H9 (cell line): Measurements from ENCODE around the gene PIEZO2. TPM values are rescaled to one million over a fixed set of nuclear protein-coding genes. Genes with fewer than 3 reads are reported as not detected.
A peak's percentile ranks its signal among the peaks of the same experiment; 100 is the strongest.

Source experiments
- DNase-seq: peaks from one replicate; pipeline ENCODE4 v3.0.0-alpha.2; 2017
- H2AFZ ChIP-seq: one replicate; pipeline ENCODE4 v1.6.1; 2013; ENCODE audit warnings: mild to moderate bottlenecking, low read length, control low read depth, moderate library complexity
- H2AK5ac ChIP-seq: 2 replicates; pipeline ENCODE4 v1.6.1; 2013; ENCODE audit warnings: low read length, control low read depth, mixed read lengths; ENCODE audit not compliant: insufficient read length
- H2BK120ac ChIP-seq: one replicate; pipeline ENCODE4 v1.6.1; 2013; ENCODE audit warnings: low read depth, mild to moderate bottlenecking, low read length, control low read depth, inconsistent platforms; ENCODE audit not compliant: poor library complexity, severe bottlenecking
- H2BK12ac ChIP-seq: 2 replicates; pipeline ENCODE4 v1.6.1; 2013; ENCODE audit warnings: low read length, control low read depth, mixed read lengths, low read depth; ENCODE audit not compliant: insufficient read length
- H2BK15ac ChIP-seq: 2 replicates; pipeline ENCODE4 v1.6.1; 2013; ENCODE audit warnings: low read depth, low read length, control low read depth
- H2BK20ac ChIP-seq: one replicate; pipeline ENCODE4 v1.6.1; 2013; ENCODE audit warnings: low read depth, mild to moderate bottlenecking, low read length, control low read depth, inconsistent platforms; ENCODE audit not compliant: poor library complexity, severe bottlenecking
- H2BK5ac ChIP-seq: 2 replicates; pipeline ENCODE4 v1.6.1; 2013; ENCODE audit warnings: low read length, control low read depth, mixed read lengths; ENCODE audit not compliant: insufficient read length
- H3K14ac ChIP-seq: 2 replicates; pipeline ENCODE4 v1.6.1; 2013; ENCODE audit warnings: low read length, control low read depth; ENCODE audit not compliant: insufficient read depth
- H3K18ac ChIP-seq: 2 replicates; pipeline ENCODE4 v1.6.1; 2013; ENCODE audit warnings: low read depth, mild to moderate bottlenecking, mixed read lengths, low read length, control low read depth; ENCODE audit not compliant: insufficient read length
- H3K23ac ChIP-seq: 2 replicates; pipeline ENCODE4 v1.6.1; 2013; ENCODE audit warnings: low read length, control low read depth, mixed read lengths, low read depth; ENCODE audit not compliant: insufficient read length
- H3K23me2 ChIP-seq: 2 replicates; pipeline ENCODE4 v1.6.1; 2013; ENCODE audit warnings: low read depth, mild to moderate bottlenecking, mixed read lengths, low read length, control low read depth; ENCODE audit not compliant: insufficient read length, poor library complexity, severe bottlenecking
- H3K27ac ChIP-seq: 2 replicates; pipeline ENCODE4 v1.5.1; 2013; ENCODE audit warnings: low read length, control low read depth, mixed read lengths, low read depth; ENCODE audit not compliant: insufficient read length
- H3K27me3 ChIP-seq: 2 replicates; pipeline ENCODE4 v1.6.1; 2013; ENCODE audit warnings: low read length, control low read depth, inconsistent platforms; ENCODE audit not compliant: insufficient read depth
- H3K4ac ChIP-seq: 2 replicates; pipeline ENCODE4 v1.6.1; 2013; ENCODE audit warnings: low read depth, mild to moderate bottlenecking, control low read depth, inconsistent platforms, low read length, moderate library complexity
- H3K4me1 ChIP-seq: 2 replicates; pipeline ENCODE4 v1.6.1; 2013; ENCODE audit warnings: low read length, control low read depth, inconsistent platforms; ENCODE audit not compliant: insufficient read depth
- H3K4me2 ChIP-seq: 2 replicates; pipeline ENCODE4 v1.6.1; 2013; ENCODE audit warnings: low read length, control low read depth, mixed read lengths; ENCODE audit not compliant: insufficient read length, insufficient read depth
- H3K56ac ChIP-seq: 2 replicates; pipeline ENCODE4 v1.6.1; 2013; ENCODE audit warnings: low read depth, mild to moderate bottlenecking, mixed read lengths, low read length, control low read depth; ENCODE audit not compliant: insufficient read length
- H3K79me1 ChIP-seq: 2 replicates; pipeline ENCODE4 v1.6.1; 2013; ENCODE audit warnings: low read depth, mild to moderate bottlenecking, moderate library complexity, low read length, control low read depth, inconsistent platforms; ENCODE audit not compliant: insufficient read depth, poor library complexity, severe bottlenecking
- H3K79me2 ChIP-seq: 2 replicates; pipeline ENCODE4 v1.6.1; 2013; ENCODE audit warnings: low read length, control low read depth, inconsistent platforms; ENCODE audit not compliant: insufficient read depth
- H3K9ac ChIP-seq: 2 replicates; pipeline ENCODE4 v1.6.1; 2013; ENCODE audit warnings: low read length, control low read depth, mixed read lengths; ENCODE audit not compliant: insufficient read length; ENCODE audit errors: extremely low read depth
- H3K9me3 ChIP-seq: one replicate; pipeline ENCODE4 v1.6.1; 2013; ENCODE audit warnings: low read depth, low read length, inconsistent platforms; ENCODE audit not compliant: control insufficient read depth
- H3T11ph ChIP-seq: one replicate; pipeline ENCODE4 v1.6.1; 2013; ENCODE audit warnings: mild to moderate bottlenecking, low read length, control low read depth, inconsistent platforms
- H4K20me1 ChIP-seq: one replicate; pipeline ENCODE4 v1.6.1; 2013; ENCODE audit not compliant: control insufficient read depth, insufficient read length, insufficient read depth
- H4K5ac ChIP-seq: 2 replicates; pipeline ENCODE4 v1.6.1; 2013; ENCODE audit warnings: low read depth, mild to moderate bottlenecking, mixed read lengths, low read length, control low read depth; ENCODE audit not compliant: insufficient read length
- H4K8ac ChIP-seq: replicated peaks from 2 replicates; pipeline ENCODE4 v1.6.1; 2013; ENCODE audit warnings: low read length, control low read depth, mixed read lengths, low read depth; ENCODE audit not compliant: insufficient read length
- H4K91ac ChIP-seq: 2 replicates; pipeline ENCODE4 v1.6.1; 2013; ENCODE audit warnings: low read depth, mild to moderate bottlenecking, moderate library complexity, mixed read lengths, low read length, control low read depth; ENCODE audit not compliant: insufficient read length
- H3K27ac Mint-ChIP-seq, 3 experiments: 2 replicates in 2 of 3; 3 replicates in 1 of 3; pipeline ENCODE4 v1.8.0; 2020 to 2021; ENCODE audit warnings: mixed read lengths in 3 of 3, mild to moderate bottlenecking in 1 of 3, moderate library complexity in 1 of 3
- H3K27me3 Mint-ChIP-seq: 2 replicates; pipeline ENCODE4 v1.8.0; 2021; ENCODE audit warnings: low read depth, mild to moderate bottlenecking, moderate library complexity, mixed read lengths
- H3K36me3 Mint-ChIP-seq, 3 experiments: 2 replicates in 2 of 3; 3 replicates in 1 of 3; pipeline ENCODE4 v1.8.0; 2020 to 2021; ENCODE audit warnings: low read depth in 3 of 3, mixed read lengths in 3 of 3; ENCODE audit not compliant: insufficient read depth in 1 of 3
- H3K4me1 Mint-ChIP-seq, 2 experiments: 2 replicates each; pipeline ENCODE4 v1.8.0; 2020; ENCODE audit warnings: mixed read lengths in 2 of 2
- H3K4me3 Mint-ChIP-seq, 2 experiments: 2 replicates in 1 of 2; 3 replicates in 1 of 2; pipeline ENCODE4 v1.8.0; 2020 to 2021; ENCODE audit warnings: mild to moderate bottlenecking in 2 of 2, mixed read lengths in 2 of 2, moderate library complexity in 1 of 2
- H3K9me3 Mint-ChIP-seq, 2 experiments: 2 replicates in 1 of 2; 3 replicates in 1 of 2; pipeline ENCODE4 v1.8.0; 2020; ENCODE audit warnings: mild to moderate bottlenecking in 2 of 2, mixed read lengths in 2 of 2, moderate library complexity in 1 of 2
- CTCF ChIP-seq: fragments of 200-600 bp; sonication (generic); conservative IDR thresholded peaks from 3 replicates; pipeline ENCODE4 v1.8.0; 2021; ENCODE audit warnings: antibody characterized with exemption, mild to moderate bottlenecking
- WGBS: extraction: QIAGEN DNeasy Blood & Tissue Kit; methylation state at CpG from one replicate; pipeline ENCODE4 v1.1.7; 2013; ENCODE audit warnings: missing lambda C conversion rate, low lambda C conversion rate, mixed read lengths; ENCODE audit not compliant: insufficient read length; ENCODE audit errors: extremely low coverage; 5-methylcytosine and 5-hydroxymethylcytosine counted together
- total RNA-seq: library from RNA; stranded (reverse); gene quantifications from 2 replicates; pipeline ENCODE4 v1.2.1, GENCODE V29; 2021

Gene PIEZO2
- total RNA-seq, 1 experiment from 2014 or later, result 3.9 TPM

DNA sequence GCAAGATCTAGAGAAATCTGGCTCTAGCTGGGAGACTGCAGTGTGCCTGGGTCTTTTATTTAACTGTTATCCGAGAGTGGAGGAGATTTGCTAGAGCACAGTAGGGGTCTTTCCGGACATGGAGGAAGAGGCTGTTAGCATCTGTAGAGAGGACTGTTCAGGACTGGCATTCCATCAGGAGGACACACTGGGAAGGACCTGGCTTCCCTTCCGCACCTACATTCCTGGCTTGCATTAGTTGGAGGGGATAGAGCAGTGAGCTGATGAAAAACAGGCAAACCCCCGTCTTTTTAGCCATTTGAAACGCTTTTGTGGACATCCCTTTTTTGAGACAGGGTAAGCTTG is 874 bp upstream of the PIEZO2 start:
- H3K79me1 ChIP-seq, result no peaks in the 10 kb centered on the region
- peaks cover 3% of the 10 kb centered on the region; the same call in 1 of the 2 replicates for H3K79me2 ChIP-seq
- Mint-ChIP-seq H3K4me3 (peak overlapping the region; percentile 59 to 78), H3K4me1 (peaks cover 41 to 45% of the 10 kb centered on the region in 2 experiments), H3K27ac (peak overlapping the region in 1 of 3 experiments; percentile 77; a peak in 3 of 7 replicates), H3K27me3 (peaks cover 47% of the 10 kb centered on the region), H3K9me3 (no peaks in the 10 kb centered on the region; a peak in 2 of 5 replicates), H3K36me3 (no peaks in the 10 kb centered on the region; a peak in 2 of 7 replicates)
- no peak overlapping the region for H2AFZ ChIP-seq
- H4K20me1 ChIP-seq, result no peaks in the 10 kb centered on the region
- WGBS, result no CpG with 5 or more reads among the region's 5 CpGs
- H3K23ac ChIP-seq, result no peak overlapping the region
- H4K5ac ChIP-seq, result no peak overlapping the region
- H2AK5ac ChIP-seq, result no peak overlapping the region
- H3K23me2 ChIP-seq, result peaks cover 18% of the 10 kb centered on the region
- H3K27ac ChIP-seq, result peak overlapping the region; percentile 33
- H2BK12ac ChIP-seq, result no peak overlapping the region
- no peak overlapping the region for H2BK15ac ChIP-seq
- H3K9ac ChIP-seq, result no peak overlapping the region
- DNase-seq, result peak; percentile 69
- H3K18ac ChIP-seq, result no peak overlapping the region
- no peak overlapping the region for H3K14ac ChIP-seq
- H3K4ac ChIP-seq, result no peak overlapping the region
- peaks cover 16% of the 10 kb centered on the region; the same call in 1 of the 2 replicates for H3K4me1 ChIP-seq
- H3K4me2 ChIP-seq, result peak overlapping the region; percentile 94
- H3K9me3 ChIP-seq, result no peaks in the 10 kb centered on the region
- H4K8ac ChIP-seq, result no peak overlapping the region
- H3K56ac ChIP-seq, result no peak overlapping the region
- no peak for TF ChIP-seq CTCF
- peaks cover 15% of the 10 kb centered on the region; the same call in 1 of the 2 replicates for H3K27me3 ChIP-seq
- H2BK5ac ChIP-seq, result no peak overlapping the region
- H4K91ac ChIP-seq, result no peak overlapping the region
- H3T11ph ChIP-seq, result no peak overlapping the region
- no peak overlapping the region for H2BK120ac ChIP-seq
- no peak overlapping the region for H2BK20ac ChIP-seq
